H1 (cell line): ENCODE data around the gene DENND2D. TPM values are rescaled to one million over a fixed set of nuclear protein-coding genes. Genes with fewer than 3 reads are reported as not detected.

Experiments used
- CTCF ChIA-PET: fragments of 300-600 bp; sonication (Branson Sonifier 250); formaldehyde crosslinking; loops from one replicate; lab custom pipeline; 2021; ENCODE audit not compliant: partially characterized antibody; lab: Charles Lee
- POLR2A ChIA-PET: fragments of 300-600 bp; sonication (Branson Sonifier 250); formaldehyde crosslinking; loops from one replicate; lab custom pipeline; 2021; ENCODE audit warnings: inconsistent platforms; ENCODE audit not compliant: partially characterized antibody; lab: Charles Lee
- DNase-seq, 2 experiments: peaks; one replicate each; pipeline versions ENCODE4 v3.0.0 to v3.0.0-alpha.2; 2010 to 2022; ENCODE audit warnings: low spot score in 2 of 2, low read depth in 1 of 2, mixed read lengths in 1 of 2
- FAIRE-seq: peaks from 2 replicates; lab custom pipeline; 2011; peaks lifted over from hg19 to GRCh38; lab: Jason Lieb, UNC
- H2AFZ ChIP-seq: 2 replicates; pipeline ENCODE4 v1.8.1; 2012; ENCODE audit warnings: low read length, inconsistent platforms
- H2AK5ac ChIP-seq: 2 replicates; pipeline ENCODE4 v1.6.1; 2013; ENCODE audit warnings: low read depth, low read length
- H2BK120ac ChIP-seq: replicated peaks from 2 replicates; pipeline ENCODE3; 2013; ENCODE audit warnings: low read depth, low read length, inconsistent platforms
- H2BK12ac ChIP-seq: 2 replicates; pipeline ENCODE4 v1.6.1; 2013; ENCODE audit warnings: low read depth, low read length
- H2BK15ac ChIP-seq: 2 replicates; pipeline ENCODE4 v1.6.1; 2013; ENCODE audit warnings: low read length
- H2BK20ac ChIP-seq: 2 replicates; pipeline ENCODE4 v1.6.1; 2013; ENCODE audit warnings: low read length
- H2BK5ac ChIP-seq: 2 replicates; pipeline ENCODE4 v1.6.1; 2013; ENCODE audit warnings: low read depth, low read length
- H3K14ac ChIP-seq: 2 replicates; pipeline ENCODE4 v1.6.1; 2013; ENCODE audit warnings: inconsistent platforms; ENCODE audit not compliant: insufficient read length
- H3K18ac ChIP-seq: 2 replicates; pipeline ENCODE4 v1.6.1; 2013; ENCODE audit warnings: low read length; ENCODE audit errors: extremely low read depth
- H3K23ac ChIP-seq: 2 replicates; pipeline ENCODE4 v1.6.1; 2013; ENCODE audit warnings: inconsistent platforms; ENCODE audit not compliant: insufficient read length
- H3K23me2 ChIP-seq: 2 replicates; pipeline ENCODE4 v1.6.1; 2013; ENCODE audit warnings: low read depth, low read length
- H3K27ac ChIP-seq: 2 replicates; pipeline ENCODE4 v1.6.1; 2011; ENCODE audit warnings: low read depth, low read length, inconsistent platforms
- H3K27me3 ChIP-seq, 4 experiments: replicated peaks in 1 of 4; 1 replicate in 1 of 4; 2 replicates in 3 of 4; pipeline versions ENCODE4 v1.6.1 to v1.8.1; 2011 to 2013; ENCODE audit warnings: low read length in 3 of 4, mild to moderate bottlenecking in 3 of 4, inconsistent platforms in 2 of 4, mixed read lengths in 2 of 4, moderate library complexity in 1 of 4; ENCODE audit not compliant: control insufficient read depth in 3 of 4, insufficient read depth in 3 of 4; ENCODE audit errors: extremely low read depth in 1 of 4
- H3K36me3 ChIP-seq, 4 experiments: 2 replicates each; pipeline versions ENCODE4 v1.6.1 to v1.8.1; 2011 to 2013; ENCODE audit warnings: mild to moderate bottlenecking in 4 of 4, low read length in 3 of 4, moderate library complexity in 2 of 4, control low read depth in 1 of 4, inconsistent platforms in 1 of 4; ENCODE audit not compliant: insufficient read depth in 4 of 4, control insufficient read depth in 2 of 4
- H3K4ac ChIP-seq: replicated peaks from 2 replicates; pipeline ENCODE3; 2013; ENCODE audit warnings: low read length, low read depth, mixed read lengths, inconsistent platforms; ENCODE audit not compliant: insufficient read length
- H3K4me1 ChIP-seq, 4 experiments: replicated peaks in 1 of 4; 1 replicate in 1 of 4; 2 replicates in 3 of 4; pipeline versions ENCODE4 v1.6.1 to v1.8.1; 2011 to 2013; ENCODE audit warnings: low read length in 3 of 4, inconsistent platforms in 2 of 4, mixed read lengths in 1 of 4; ENCODE audit not compliant: insufficient read depth in 4 of 4, control insufficient read depth in 3 of 4
- H3K4me2 ChIP-seq, 2 experiments: 2 replicates each; pipeline versions ENCODE4 v1.6.1 to v1.8.1; 2011 to 2013; ENCODE audit warnings: low read depth in 2 of 2, low read length in 2 of 2, control low read depth in 1 of 2, inconsistent platforms in 1 of 2, mild to moderate bottlenecking in 1 of 2; ENCODE audit not compliant: insufficient read depth in 1 of 2
- H3K4me3 ChIP-seq, 4 experiments: fragments of 200-600, 300-600 bp in 1 of 4; sonication (generic), shearing (Covaris generic), sonication (Bioruptor Twin) in 1 of 4; 2 replicates each; pipeline versions ENCODE4 v1.5.1 to v1.8.1; 2011 to 2016; ENCODE audit warnings: low read length in 4 of 4, low read depth in 3 of 4, control low read depth in 2 of 4, inconsistent platforms in 2 of 4, mild to moderate bottlenecking in 2 of 4, mixed read lengths in 1 of 4, moderate library complexity in 1 of 4; ENCODE audit not compliant: insufficient read depth in 2 of 4; ENCODE audit errors: extremely low read depth in 1 of 4
- H3K56ac ChIP-seq: replicated peaks from 2 replicates; pipeline ENCODE3; 2013; ENCODE audit warnings: low read depth, mild to moderate bottlenecking, mixed read lengths, low read length, inconsistent platforms; ENCODE audit not compliant: insufficient read length
- H3K79me1 ChIP-seq: 2 replicates; pipeline ENCODE4 v1.6.1; 2013; ENCODE audit warnings: low read depth, low read length, control low read depth
- H3K79me2 ChIP-seq, 2 experiments: 2 replicates each; pipeline versions ENCODE4 v1.6.1 to v1.8.1; 2012 to 2013; ENCODE audit warnings: low read length in 2 of 2, mild to moderate bottlenecking in 2 of 2, inconsistent platforms in 1 of 2; ENCODE audit not compliant: insufficient read depth in 2 of 2, control insufficient read depth in 1 of 2
- H3K9ac ChIP-seq, 4 experiments: replicated peaks in 1 of 4; 1 replicate in 1 of 4; 2 replicates in 3 of 4; pipeline versions ENCODE4 v1.6.1 to v1.8.1; 2011 to 2013; ENCODE audit warnings: low read depth in 3 of 4, low read length in 3 of 4, control low read depth in 2 of 4, mild to moderate bottlenecking in 2 of 4, moderate library complexity in 2 of 4, inconsistent platforms in 1 of 4; ENCODE audit errors: extremely low read depth in 1 of 4
- H3K9me3 ChIP-seq, 2 experiments: 2 replicates each; pipeline versions ENCODE4 v1.6.1 to v1.8.1; 2012 to 2013; ENCODE audit warnings: mild to moderate bottlenecking in 2 of 2, moderate library complexity in 2 of 2, control low read depth in 1 of 2, inconsistent platforms in 1 of 2, low read depth in 1 of 2, low read length in 1 of 2, mixed read lengths in 1 of 2; ENCODE audit not compliant: insufficient read depth in 2 of 2
- H4K20me1 ChIP-seq, 2 experiments: replicated peaks in 1 of 2; 2 replicates each; pipeline versions ENCODE3 to v1.8.1; 2011 to 2013; ENCODE audit warnings: inconsistent platforms in 2 of 2, low read length in 2 of 2, mild to moderate bottlenecking in 1 of 2; ENCODE audit not compliant: insufficient read depth in 2 of 2, control insufficient read depth in 1 of 2
- H4K5ac ChIP-seq: 2 replicates; pipeline ENCODE4 v1.6.1; 2013; ENCODE audit warnings: low read length, low read depth, mixed read lengths, inconsistent platforms; ENCODE audit not compliant: insufficient read length
- H4K8ac ChIP-seq: 2 replicates; pipeline ENCODE4 v1.8.0; 2013; ENCODE audit warnings: mild to moderate bottlenecking, moderate library complexity, low read length, inconsistent platforms; ENCODE audit not compliant: insufficient read depth; ENCODE audit errors: extremely low read depth
- H4K91ac ChIP-seq: replicated peaks from 2 replicates; pipeline ENCODE3; 2013; ENCODE audit warnings: low read length, mixed read lengths, inconsistent platforms; ENCODE audit not compliant: insufficient read length
- ASH2L ChIP-seq: fragments of 200-600, 300-600 bp; sonication (generic); IDR thresholded peaks from one replicate; pipeline ENCODE4 v1.7.1; 2017; ENCODE audit warnings: low read length
- CBX8 ChIP-seq: fragments of 300-800, 300-1000 bp; sonication (generic); IDR thresholded peaks from 2 replicates; pipeline ENCODE4 v1.7.1; 2016; ENCODE audit warnings: low read depth, low read length, borderline replicate concordance
- CTBP2 ChIP-seq: IDR thresholded peaks from 2 replicates; pipeline ENCODE4 v1.7.0; 2011; ENCODE audit warnings: borderline replicate concordance, mild to moderate bottlenecking, moderate library complexity, mixed read lengths, low read length; ENCODE audit not compliant: insufficient read depth, insufficient read length
- FOSL1 ChIP-seq: IDR thresholded peaks from 2 replicates; pipeline ENCODE4 v1.6.1; 2011; ENCODE audit warnings: mild to moderate bottlenecking, low read depth, low read length, moderate library complexity; ENCODE audit not compliant: insufficient read depth
- KDM1A ChIP-seq: fragments of 200-600, 300-600 bp; sonication (generic); IDR thresholded peaks from 2 replicates; pipeline ENCODE4 v1.7.1; 2016; ENCODE audit warnings: mild to moderate bottlenecking, low read length, borderline replicate concordance
- NANOG ChIP-seq: IDR thresholded peaks from 2 replicates; pipeline ENCODE4 v1.6.1; 2011; ENCODE audit warnings: low read length, low read depth, mild to moderate bottlenecking, inconsistent platforms; ENCODE audit not compliant: insufficient read depth, poor library complexity, severe bottlenecking
- RXRA ChIP-seq: IDR thresholded peaks from 2 replicates; pipeline ENCODE4 v1.6.1; 2011; ENCODE audit warnings: low read depth, mild to moderate bottlenecking, low read length, moderate library complexity; ENCODE audit not compliant: insufficient read depth
- WGBS, 2 experiments: shearing (Covaris generic) in 1 of 2; methylation state at CpG; one replicate each; pipeline versions ENCODE4 v1.1.6 to v1.1.7; 2013 to 2015; ENCODE audit warnings: low lambda C conversion rate in 2 of 2, mixed read lengths in 2 of 2, inconsistent platforms in 1 of 2, low coverage in 1 of 2, missing lambda C conversion rate in 1 of 2; ENCODE audit not compliant: insufficient replicate concordance in 2 of 2, insufficient coverage in 1 of 2, insufficient read length in 1 of 2; ENCODE audit errors: extremely low coverage in 1 of 2, missing lambda C conversion rate in 1 of 2; 5-methylcytosine and 5-hydroxymethylcytosine counted together
- polyA plus RNA-seq, 7 experiments: library from polyadenylated mRNA; depleted of rRNA in 3 of 7; stranded (reverse) in 5 of 7; unstranded in 2 of 7; fragments of >200 nt in 5 of 7; fragments of 200-250 nt in 2 of 7; gene quantifications; 1 replicate in 5 of 7; 2 replicates in 1 of 7; 4 replicates in 1 of 7; pipeline versions ENCODE4 v1.2.1 to v1.2.3, GENCODE V29; 2011 to 2013; ENCODE audit warnings: missing spikeins in 2 of 7, mixed read lengths in 2 of 7
- total RNA-seq: library from RNA; stranded (reverse); fragmentation: NEBNext Ultra II Directional; extraction: Animal tissue kit (Norgen Biotek cat#: 25700); gene quantifications from 2 replicates; pipeline ENCODE4 v1.2.1, GENCODE V29; 2021
- TF ChIP-seq, protein P1 (sequence below): IDR thresholded peaks from 2 replicates; pipeline ENCODE4 v1.6.1; 2011; ENCODE audit warnings: low read depth, mild to moderate bottlenecking, low read length; ENCODE audit not compliant: insufficient read depth
- TF ChIP-seq, protein P2 (sequence below): IDR thresholded peaks from 2 replicates; pipeline ENCODE4 v1.6.1; 2012; ENCODE audit warnings: inconsistent platforms
- TF ChIP-seq, protein P3 (sequence below): IDR thresholded peaks from 2 replicates; pipeline ENCODE4 v1.6.1; 2012; ENCODE audit warnings: inconsistent platforms

The DENND2D gene
- total and polyA plus RNA-seq, 2 of the 8 experiments (the other 6 are each of a cell fraction or from before 2014, with no cell fraction given): 0.58 to 1.6 TPM

DNA sequence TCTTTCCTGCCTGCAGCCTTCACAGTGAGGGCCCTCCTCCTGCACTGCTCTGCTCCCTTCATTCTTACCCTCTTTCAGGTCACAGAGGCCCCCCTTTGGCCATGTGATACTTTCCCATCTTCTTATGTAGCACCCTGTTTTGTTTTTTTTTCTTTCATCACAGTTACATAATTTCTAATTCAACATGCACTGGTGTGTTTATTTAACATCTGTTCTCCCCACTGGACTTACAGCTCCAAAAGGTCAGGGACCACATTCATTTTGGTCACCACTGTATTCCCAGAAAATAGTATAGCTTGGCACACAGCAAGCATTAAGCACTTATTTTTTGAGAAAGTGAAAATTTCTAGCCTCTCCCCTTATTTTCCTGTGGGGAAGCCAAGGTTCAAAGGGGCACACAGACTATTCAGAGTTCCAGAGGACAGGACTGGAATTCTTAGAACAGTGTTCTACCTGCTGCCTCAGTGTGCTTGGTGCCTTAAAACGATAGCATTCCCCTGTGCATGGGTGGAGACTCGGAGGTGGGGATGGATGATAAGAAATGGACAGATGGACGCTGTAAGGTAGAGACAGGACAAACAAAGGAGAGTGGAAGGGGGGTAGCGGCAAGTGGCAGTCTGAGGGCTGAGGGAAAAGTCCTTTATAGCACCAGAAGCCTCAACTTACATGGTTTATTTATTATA, 5.3 kb downstream of the DENND2D start:
- CTCF ChIA-PET: interaction anchor here (0.7 to 6.4 kb wide), 6 partner anchors 8 to 206 kb away, joined by 3 to 50 read pairs (median 4); no protein-coding TSS in a partner anchor
- no peak for FAIRE-seq
- TF ChIP-seq, protein P1, sequence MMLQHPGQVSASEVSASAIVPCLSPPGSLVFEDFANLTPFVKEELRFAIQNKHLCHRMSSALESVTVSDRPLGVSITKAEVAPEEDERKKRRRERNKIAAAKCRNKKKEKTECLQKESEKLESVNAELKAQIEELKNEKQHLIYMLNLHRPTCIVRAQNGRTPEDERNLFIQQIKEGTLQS: no peak
- TF ChIP-seq, protein P2, sequence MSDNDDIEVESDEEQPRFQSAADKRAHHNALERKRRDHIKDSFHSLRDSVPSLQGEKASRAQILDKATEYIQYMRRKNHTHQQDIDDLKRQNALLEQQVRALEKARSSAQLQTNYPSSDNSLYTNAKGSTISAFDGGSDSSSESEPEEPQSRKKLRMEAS: no peak
- no peak for TF ChIP-seq CBX8
- no peak for TF ChIP-seq ASH2L
- TF ChIP-seq CTBP2: no peak
- TF ChIP-seq, protein P3, sequence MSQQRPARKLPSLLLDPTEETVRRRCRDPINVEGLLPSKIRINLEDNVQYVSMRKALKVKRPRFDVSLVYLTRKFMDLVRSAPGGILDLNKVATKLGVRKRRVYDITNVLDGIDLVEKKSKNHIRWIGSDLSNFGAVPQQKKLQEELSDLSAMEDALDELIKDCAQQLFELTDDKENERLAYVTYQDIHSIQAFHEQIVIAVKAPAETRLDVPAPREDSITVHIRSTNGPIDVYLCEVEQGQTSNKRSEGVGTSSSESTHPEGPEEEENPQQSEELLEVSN: no peak
- TF ChIP-seq KDM1A: no peak
- TF ChIP-seq RXRA: no peak
- TF ChIP-seq FOSL1: no peak
- no peak for TF ChIP-seq NANOG

More for the DNA sequence above, 5.3 kb downstream of the DENND2D start:
- Histone ChIP-seq H4K8ac (no peak overlapping the region), H3K18ac (no peak overlapping the region), H3K27ac (no peak overlapping the region), H4K20me1 (no peaks in the 10 kb centered on the region), H3K4me3 (no peak overlapping the region), H3K14ac (no peak overlapping the region), H3K79me1 (no peaks in the 10 kb centered on the region), H2AK5ac (no peak overlapping the region), H2BK5ac (no peak overlapping the region), H2AFZ (no peak overlapping the region), H3K4me2 (no peak overlapping the region), H4K91ac (no peak overlapping the region), H2BK12ac (no peak overlapping the region), H3K79me2 (no peaks in the 10 kb centered on the region), H4K5ac (no peak overlapping the region), H2BK15ac (no peak overlapping the region), H3K9ac (no peak overlapping the region), H3K56ac (no peak overlapping the region), H3K4ac (no peak overlapping the region), H2BK120ac (no peak overlapping the region), H3K23ac (no peak overlapping the region), H3K9me3 (no peaks in the 10 kb centered on the region), H3K27me3 (no peaks in the 10 kb centered on the region), H3K23me2 (no peaks in the 10 kb centered on the region), H2BK20ac (no peak overlapping the region), H3K4me1 (no peaks in the 10 kb centered on the region), H3K36me3 (no peaks in the 10 kb centered on the region)
- 77% methylated on average over 4 of the region's 4 CpGs; no CpG with 5 or more reads in 1 of the 2 experiments for WGBS, 2 experiments
- POLR2A ChIA-PET: interaction anchor here (1.4 kb wide), 1 partner anchor 12 kb away, joined by 3 read pairs; no protein-coding TSS in a partner anchor
- DNase-seq: no peak
